OCI-LY7 (cell line): Measurements from ENCODE around the gene STRADB. TPM values are rescaled to one million over a fixed set of nuclear protein-coding genes. Genes with fewer than 3 reads are reported as not detected.
"Not testable (repeated sequence)": the region's sequence is repeated elsewhere in the genome, so short reads cannot be mapped to it uniquely, and the experiment has no call there.

Experiments
- BruUV-seq: library from RNA; stranded (reverse); fragments of 400-500 nt; replicated peaks from 2 replicates; lab custom pipeline; 2021; lab: Mats Ljungman, UMichigan
- CTCF ChIA-PET: fragments of 300-600 bp; sonication (Branson Sonifier 250); formaldehyde crosslinking; loops from one replicate; lab custom pipeline; 2022; ENCODE audit warnings: antibody characterized with exemption; ENCODE audit not compliant: unreplicated experiment; lab: Charles Lee
- POLR2A ChIA-PET: fragments of 300-600 bp; sonication (Branson Sonifier 250); formaldehyde crosslinking; loops from one replicate; lab custom pipeline; 2022; ENCODE audit warnings: antibody characterized with exemption; lab: Charles Lee
- DNase-seq: peaks from one replicate; pipeline ENCODE4 v3.0.0-alpha.2; 2015; ENCODE audit warnings: low spot score
- H2AFZ ChIP-seq: fragments of 200-600 bp; sonication (generic), shearing (Covaris generic); 2 replicates; pipeline ENCODE4 v1.6.1; 2014; ENCODE audit warnings: mild to moderate bottlenecking, antibody characterized with exemption, low read length, moderate library complexity
- H3K27ac ChIP-seq: fragments of 200-600 bp; sonication (generic); 2 replicates; pipeline ENCODE4 v1.5.1; 2014; ENCODE audit warnings: mixed run types, low read depth, mild to moderate bottlenecking, moderate library complexity, low read length, inconsistent platforms; ENCODE audit not compliant: poor library complexity, severe bottlenecking
- H3K36me3 ChIP-seq: fragments of 200-600 bp; sonication (generic); 2 replicates; pipeline ENCODE4 v1.6.1; 2014; ENCODE audit warnings: mild to moderate bottlenecking, antibody characterized with exemption, low read length, moderate library complexity, mixed read lengths; ENCODE audit not compliant: insufficient read depth
- H3K4me1 ChIP-seq: fragments of 200-600 bp; sonication (generic); 2 replicates; pipeline ENCODE4 v1.5.1; 2014; ENCODE audit warnings: mild to moderate bottlenecking, low read length; ENCODE audit not compliant: insufficient read depth, poor library complexity, severe bottlenecking
- H3K4me2 ChIP-seq: fragments of 200-600 bp; sonication (generic); 2 replicates; pipeline ENCODE4 v1.6.1; 2014; ENCODE audit warnings: mild to moderate bottlenecking, low read length
- H3K4me3 ChIP-seq: fragments of 200-600 bp; sonication (generic); 2 replicates; pipeline ENCODE4 v1.5.1; 2014; ENCODE audit warnings: mild to moderate bottlenecking, low read depth, low read length; ENCODE audit not compliant: poor library complexity, severe bottlenecking
- H3K79me2 ChIP-seq: fragments of 200-600 bp; sonication (generic); 2 replicates; pipeline ENCODE4 v1.6.1; 2016; ENCODE audit warnings: low read depth, mild to moderate bottlenecking, low read length, moderate library complexity, mixed read lengths; ENCODE audit not compliant: insufficient read depth
- H3K9me2 ChIP-seq: fragments of 200-600 bp; sonication (generic); 2 replicates; pipeline ENCODE4 v1.6.1; 2016; ENCODE audit warnings: mild to moderate bottlenecking, low read length, mixed read lengths; ENCODE audit not compliant: insufficient read depth
- H3K9me3 ChIP-seq: fragments of 200-600 bp; sonication (generic); 2 replicates; pipeline ENCODE4 v1.6.1; 2014; ENCODE audit warnings: mild to moderate bottlenecking, mixed run types, low read length, mixed read lengths
- H4K20me1 ChIP-seq: fragments of 200-600 bp; sonication (generic); 2 replicates; pipeline ENCODE4 v1.6.1; 2014; ENCODE audit warnings: mild to moderate bottlenecking, antibody characterized with exemption, low read length, moderate library complexity, mixed read lengths; ENCODE audit not compliant: insufficient read depth
- CTCF ChIP-seq: fragments of 200-600 bp; sonication (generic); conservative IDR thresholded peaks from 2 replicates; pipeline ENCODE4 v1.5.1; 2014; ENCODE audit warnings: mild to moderate bottlenecking, antibody characterized with exemption, low read length, moderate library complexity, mixed read lengths
- EZH2phosphoT487 ChIP-seq: fragments of 200-600 bp; sonication (generic); IDR thresholded peaks from 2 replicates; pipeline ENCODE4 v1.6.1; 2018; ENCODE audit warnings: low read depth, borderline replicate concordance, mild to moderate bottlenecking, mixed run types, antibody characterized with exemption, low read length, moderate library complexity, mixed read lengths
- intact Hi-C: fragments of 100-400 bp; cut with micrococcal nuclease; formaldehyde crosslinking; loops from one replicate; pipeline ENCODE4 v1.10.0; 2022; ENCODE audit not compliant: unreplicated experiment
- total RNA-seq, 2 experiments: library from RNA; depleted of rRNA in 1 of 2; stranded (reverse); fragments of >200 nt in 1 of 2; shearing (Covaris generic) in 1 of 2; gene quantifications; 2 replicates each; pipeline ENCODE4 v1.2.3, GENCODE V29; 2014 to 2022

STRADB gene
- total RNA-seq, 2 experiments from 2014 or later, result 8.4 to 21.4 TPM

- Histone ChIP-seq H3K4me1 (no peaks in the 10 kb centered on the region), H3K79me2 (no peaks in the 10 kb centered on the region), H3K27ac (no peak overlapping the region), H3K9me2 (no peaks in the 10 kb centered on the region), H3K4me2 (no peak overlapping the region), H4K20me1 (no peaks in the 10 kb centered on the region; the same call in 1 of the 2 replicates), H3K4me3 (no peak overlapping the region), H2AFZ (no peak overlapping the region), H3K9me3 (no peaks in the 10 kb centered on the region), H3K36me3 (no peaks in the 10 kb centered on the region)
- BruUV-seq, result no TSS peak
- intact Hi-C loops, result no loop called here
- ChIA-PET CTCF (interaction anchor here (0.5 kb wide), 1 partner anchor 426 kb away, joined by 3 read pairs; no protein-coding TSS in a partner anchor), POLR2A (interaction anchor here (0.6 to 2.1 kb wide), 4 partner anchors 19 to 86 kb away, joined by 4 to 5 read pairs (median 4); no protein-coding TSS in a partner anchor)
- no peak for TF ChIP-seq CTCF
- TF ChIP-seq EZH2phosphoT487, result no peak
- DNase-seq, result no peak
Observed at GRCh38 chr2:201425952-201426351, 25.6 kb upstream of the STRADB start.

- H3K36me3 ChIP-seq, CTCF ChIA-PET, DNase-seq, H3K9me2 ChIP-seq, H4K20me1 ChIP-seq, H3K4me3 ChIP-seq, H3K4me2 ChIP-seq, H3K4me1 ChIP-seq, H3K9me3 ChIP-seq, BruUV-seq, intact Hi-C loops, H2AFZ ChIP-seq, H3K27ac ChIP-seq, H3K79me2 ChIP-seq: not testable (repeated sequence)
- POLR2A ChIA-PET, result interaction anchor here (0.7 kb wide), 1 partner anchor 12 kb away, joined by 4 read pairs; no protein-coding TSS in a partner anchor
Observed at GRCh38 chr2:201428366-201428765, 23.2 kb upstream of the STRADB start.

- H3K4me1 ChIP-seq, H4K20me1 ChIP-seq, H3K36me3 ChIP-seq, CTCF ChIA-PET, H3K27ac ChIP-seq, H3K9me3 ChIP-seq, H3K4me2 ChIP-seq, H3K9me2 ChIP-seq, BruUV-seq, H3K4me3 ChIP-seq, H3K79me2 ChIP-seq, DNase-seq, intact Hi-C loops, H2AFZ ChIP-seq: not testable (repeated sequence)
- POLR2A ChIA-PET, result interaction anchor here (0.6 kb wide), 1 partner anchor 576 kb away, joined by 4 read pairs; no protein-coding TSS in a partner anchor
Observed at GRCh38 chr2:201429835-201430234, 21.7 kb upstream of the STRADB start.

GRCh38 chr2:201430322-201430721 is 21.2 kb upstream of the STRADB start:
- BruUV-seq, intact Hi-C loops, H3K4me3 ChIP-seq, H3K4me1 ChIP-seq, H3K9me2 ChIP-seq, H3K9me3 ChIP-seq, H4K20me1 ChIP-seq, H3K79me2 ChIP-seq, H3K36me3 ChIP-seq, H3K27ac ChIP-seq, H3K4me2 ChIP-seq, CTCF ChIA-PET, DNase-seq, H2AFZ ChIP-seq: not testable (repeated sequence)
- POLR2A ChIA-PET, result interaction anchor here (0.6 kb wide), 1 partner anchor 577 kb away, joined by 4 read pairs; no protein-coding TSS in a partner anchor
